GM12891 (cell line): ENCODE data around the gene TLR9.

Source experiments
- PAX5 ChIP-seq: IDR thresholded peaks from 2 replicates; pipeline ENCODE4 v1.6.1; 2011; ENCODE audit warnings: low read length, moderate library complexity, mild to moderate bottlenecking; ENCODE audit not compliant: insufficient read depth, severe bottlenecking
- POLR2A ChIP-seq: IDR thresholded peaks from 2 replicates; pipeline ENCODE4 v1.6.1; 2011; ENCODE audit warnings: low read depth, low read length, control low read depth
- POLR2AphosphoS5 ChIP-seq: IDR thresholded peaks from 2 replicates; pipeline ENCODE4 v1.6.1; 2011; ENCODE audit warnings: low read depth, low read length, control low read depth
- SPI1 ChIP-seq: IDR thresholded peaks from 2 replicates; pipeline ENCODE4 v1.6.1; 2011; ENCODE audit warnings: low read depth, low read length, control low read depth
- TAF1 ChIP-seq: IDR thresholded peaks from 2 replicates; pipeline ENCODE4 v1.6.1; 2011; ENCODE audit warnings: low read depth, low read length, control low read depth

DNA sequence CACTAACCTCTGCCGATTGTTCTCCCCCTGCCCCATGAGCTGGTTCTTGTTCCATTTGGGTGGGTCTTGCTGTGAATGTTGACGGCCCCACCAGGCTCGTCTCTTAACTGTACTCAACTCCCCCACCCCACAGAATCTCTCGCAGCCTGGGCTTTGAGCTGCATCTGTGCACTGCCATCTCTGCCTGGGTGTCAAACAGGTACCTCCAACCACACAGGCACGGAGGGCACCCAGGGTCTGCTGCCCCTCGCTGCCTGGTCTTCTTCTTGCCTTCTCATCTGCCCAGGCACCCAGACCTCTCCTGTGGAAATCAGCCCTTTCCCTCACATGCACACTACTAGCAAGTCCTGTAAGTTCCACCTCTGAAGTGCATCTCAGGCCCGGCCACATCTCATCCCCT lies 10.1 kb downstream of the TLR9 start:
- no peak for TF ChIP-seq POLR2AphosphoS5
- TF ChIP-seq POLR2A: no peak
- no peak for TF ChIP-seq SPI1
- no peak for TF ChIP-seq TAF1
- TF ChIP-seq PAX5: no peak
